ENCODE data around the gene SBF2. TPM values are rescaled to one million over a fixed set of nuclear protein-coding genes. Genes with fewer than 3 reads are reported as not detected.

Gene SBF2
- total and polyA plus RNA-seq, 9 of the 15 experiments (the other 6 are each of a cell fraction or from before 2014, with no cell fraction given) = 0.80 to 9.5 (median 5.0) TPM

GRCh38 chr11:10307400-10308200 is 13.6 kb upstream of the SBF2 start (continued):
- TF ChIP-seq DEAF1 (CRISPR knock-in tag; IDR thresholded peaks at IDR 0.05) (peak; percentile 82), ZNF77 (CRISPR knock-in tag; IDR thresholded peaks at IDR 0.05) (no peak), CCNT2 (IDR thresholded peaks at IDR 0.05; ENCODE audit: borderline replicate concordance, extremely low read depth, insufficient read length, low read depth, low read length) (peak; percentile 62), PHB (CRISPR knock-in tag; IDR thresholded peaks at IDR 0.05) (no peak), MGA (IDR thresholded peaks at IDR 0.05) (no peak), TOE1 (IDR thresholded peaks at IDR 0.05; ENCODE audit: borderline replicate concordance) (no peak), TOE1 (CRISPR knock-in tag; IDR thresholded peaks at IDR 0.05; ENCODE audit: borderline replicate concordance, low read depth) (no peak), ZBED1 (IDR thresholded peaks at IDR 0.05) (no peak), ZBTB5 (IDR thresholded peaks at IDR 0.05) (no peak), NCOA2 (IDR thresholded peaks at IDR 0.05; ENCODE audit: partially characterized antibody in 2 of 2) (no peak), SMARCB1 (IDR thresholded peaks at IDR 0.05; ENCODE audit: insufficient read length, low read depth) (no peak)
